ENCODE data around the gene F2R. TPM values are rescaled to one million over a fixed set of nuclear protein-coding genes. Genes with fewer than 3 reads are reported as not detected.
"Not testable (repeated sequence)": the region's sequence is repeated elsewhere in the genome, so short reads cannot be mapped to it uniquely, and the experiment has no call there.

Gene F2R
- total RNA-seq, 1 donor from 2014 or later: 4.0 TPM

DNA sequence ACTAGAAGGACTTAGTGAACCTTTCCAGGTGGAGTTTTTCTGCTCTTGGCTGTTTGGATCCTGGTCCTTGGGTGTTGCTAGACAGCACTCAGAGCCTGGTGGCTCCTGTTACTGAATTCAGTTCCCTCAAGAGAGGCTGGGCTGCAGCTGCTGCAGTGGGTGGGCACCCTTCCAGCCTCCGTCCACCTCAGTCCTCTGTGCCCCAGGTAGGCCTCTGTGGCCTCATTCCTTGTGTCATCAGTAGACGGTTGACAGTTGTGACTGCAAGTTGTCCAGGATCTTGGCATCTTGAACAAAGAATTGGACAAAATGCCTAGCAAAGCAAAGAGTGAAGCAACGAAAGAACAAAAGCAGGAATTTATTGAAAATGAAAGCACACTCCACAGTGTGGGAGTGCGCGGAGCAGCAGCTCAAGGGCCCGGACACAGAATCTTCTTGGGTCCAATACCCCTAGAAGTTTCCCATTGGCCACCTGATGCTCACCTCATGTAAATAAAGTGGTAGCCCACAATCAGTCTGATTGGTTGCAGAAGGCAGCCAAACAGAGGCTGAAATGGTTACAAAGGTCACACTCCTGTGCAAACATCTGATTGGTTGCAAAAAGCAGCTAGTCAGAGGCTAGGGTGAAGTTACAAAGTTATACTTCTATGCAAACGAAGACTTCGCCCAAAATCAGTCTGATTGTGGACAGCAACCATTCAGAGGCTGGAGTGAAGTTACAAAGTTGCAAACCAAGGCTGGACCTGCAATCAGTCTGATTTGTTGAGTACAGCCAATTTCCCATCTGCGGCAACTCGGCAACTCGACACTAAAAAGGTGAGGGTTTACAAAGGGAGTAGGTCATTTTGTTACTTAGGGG lies 40.1 kb downstream of the F2R start:
- Mint-ChIP-seq H3K9me3 (no peaks in the 10 kb centered on the region), H3K27ac (no peak overlapping the region), H3K36me3 (ENCODE audit: low read depth) (no peaks in the 10 kb centered on the region), H3K27me3 (ENCODE audit: insufficient read depth) (peaks cover 8% of the 10 kb centered on the region), H3K4me3 (no peak overlapping the region), H3K4me1 (ENCODE audit: low read depth) (no peaks in the 10 kb centered on the region)
- intact Hi-C loops (cut with micrococcal nuclease): no loop called here
- DNase-seq (ENCODE audit: low spot score): no peak

DNA sequence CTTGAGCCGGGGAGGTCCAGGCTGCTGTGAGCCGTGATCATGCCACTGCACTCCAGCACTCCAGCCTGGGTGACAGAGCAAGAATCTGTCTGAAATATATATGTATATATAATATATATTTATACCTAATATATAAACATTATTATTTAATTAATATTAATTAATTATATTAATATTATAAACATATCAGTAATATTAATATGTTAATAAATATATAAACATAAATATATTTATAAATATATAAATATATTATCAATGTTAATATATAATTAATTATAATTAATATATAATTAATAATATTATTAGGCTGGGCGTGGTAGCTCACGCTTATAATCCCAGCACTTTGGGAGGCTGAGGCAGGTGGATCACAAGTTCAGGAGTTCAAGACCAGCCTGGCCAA lies 41.1 kb downstream of the F2R start:
- H3K4me1 Mint-ChIP-seq (ENCODE audit: low read depth): no peaks in the 10 kb centered on the region
- no peaks in the 10 kb centered on the region for H3K36me3 Mint-ChIP-seq (ENCODE audit: low read depth)
- no peak for DNase-seq (ENCODE audit: low spot score)
- H3K9me3 Mint-ChIP-seq: no peaks in the 10 kb centered on the region
- no peak overlapping the region for H3K4me3 Mint-ChIP-seq
- peaks cover 4% of the 10 kb centered on the region for H3K27me3 Mint-ChIP-seq (ENCODE audit: insufficient read depth)
- intact Hi-C loops (cut with micrococcal nuclease): no loop called here
- H3K27ac Mint-ChIP-seq: no peak overlapping the region

DNA sequence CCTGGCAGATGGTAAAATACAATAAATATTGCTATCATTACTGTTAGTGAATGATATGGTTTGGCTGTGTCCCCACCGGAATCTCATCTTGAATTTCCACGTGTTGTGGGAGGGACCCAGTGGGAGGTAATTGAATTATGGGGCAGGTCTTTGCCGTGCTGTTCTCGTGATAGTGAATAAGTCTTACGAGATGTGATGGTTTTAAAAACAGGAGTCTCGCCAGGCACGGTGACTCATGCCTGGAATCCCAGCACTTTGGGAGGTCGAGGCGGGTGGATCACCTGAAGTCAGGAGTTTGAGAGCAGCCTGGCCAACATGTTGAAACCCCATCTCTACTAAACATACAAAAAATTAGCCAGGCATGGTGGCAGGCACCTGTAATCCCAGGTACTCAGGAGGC lies 45.2 kb downstream of the F2R start:
- H3K36me3 Mint-ChIP-seq (ENCODE audit: low read depth); intact Hi-C loops (cut with micrococcal nuclease); DNase-seq (ENCODE audit: low spot score); H3K4me1 Mint-ChIP-seq (ENCODE audit: low read depth); H3K27me3 Mint-ChIP-seq (ENCODE audit: insufficient read depth); H3K4me3 Mint-ChIP-seq; H3K27ac Mint-ChIP-seq: not testable (repeated sequence)
- peaks cover 18% of the 10 kb centered on the region for H3K9me3 Mint-ChIP-seq

DNA sequence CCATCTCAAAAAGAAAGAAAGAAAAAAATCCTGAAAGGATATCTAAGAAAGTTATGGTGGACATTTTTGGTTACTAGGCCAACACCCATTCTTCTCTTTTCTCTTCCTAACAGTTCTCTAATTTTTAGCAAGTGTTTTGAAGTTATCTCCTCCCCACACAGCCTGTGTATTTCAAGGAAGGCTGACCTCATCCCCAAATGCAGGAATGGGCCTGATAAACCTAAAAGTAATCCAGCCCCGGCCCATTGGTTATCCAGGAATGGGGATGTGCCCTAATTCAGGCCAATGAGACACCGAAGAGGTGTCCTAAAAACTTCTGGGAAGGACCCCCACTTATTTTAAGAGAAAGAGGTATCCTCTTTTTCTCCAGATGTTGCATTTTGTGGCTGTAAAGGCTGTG lies 46.6 kb downstream of the F2R start:
- intact Hi-C loops (cut with micrococcal nuclease): no loop called here
- no peak for DNase-seq (ENCODE audit: low spot score)
- Mint-ChIP-seq H3K4me1 (ENCODE audit: low read depth) (peaks cover 10% of the 10 kb centered on the region), H3K36me3 (ENCODE audit: low read depth) (peaks cover 1% of the 10 kb centered on the region), H3K27me3 (ENCODE audit: insufficient read depth) (no peaks in the 10 kb centered on the region), H3K4me3 (no peak overlapping the region), H3K9me3 (peaks cover 18% of the 10 kb centered on the region), H3K27ac (no peak overlapping the region)

DNA sequence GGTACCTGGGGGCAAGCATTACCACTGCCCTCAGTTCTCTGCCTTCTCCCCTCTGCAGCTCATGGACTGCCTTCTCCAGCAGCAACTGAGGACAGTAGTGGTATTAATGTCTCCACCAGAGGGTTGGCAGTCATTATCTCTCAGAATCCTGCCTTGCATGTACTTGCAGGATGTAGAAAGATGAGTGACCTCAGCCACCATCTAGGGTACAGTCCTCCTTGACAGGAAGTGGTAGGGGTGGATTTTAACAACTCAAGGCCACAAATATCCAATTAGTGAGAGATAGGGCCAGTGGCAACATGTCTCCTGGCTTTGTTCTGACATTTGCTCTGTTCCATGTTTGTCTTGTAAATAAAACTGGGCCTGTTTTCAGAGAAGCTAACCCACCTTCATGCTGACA lies 47.2 kb downstream of the F2R start:
- Mint-ChIP-seq H3K27me3 (ENCODE audit: insufficient read depth) (no peaks in the 10 kb centered on the region), H3K36me3 (ENCODE audit: low read depth) (peaks cover 1% of the 10 kb centered on the region), H3K27ac (no peak overlapping the region), H3K9me3 (peaks cover 18% of the 10 kb centered on the region), H3K4me3 (no peak overlapping the region), H3K4me1 (ENCODE audit: low read depth) (peaks cover 10% of the 10 kb centered on the region)
- intact Hi-C loops (cut with micrococcal nuclease): no loop called here
- no peak for DNase-seq (ENCODE audit: low spot score)

DNA sequence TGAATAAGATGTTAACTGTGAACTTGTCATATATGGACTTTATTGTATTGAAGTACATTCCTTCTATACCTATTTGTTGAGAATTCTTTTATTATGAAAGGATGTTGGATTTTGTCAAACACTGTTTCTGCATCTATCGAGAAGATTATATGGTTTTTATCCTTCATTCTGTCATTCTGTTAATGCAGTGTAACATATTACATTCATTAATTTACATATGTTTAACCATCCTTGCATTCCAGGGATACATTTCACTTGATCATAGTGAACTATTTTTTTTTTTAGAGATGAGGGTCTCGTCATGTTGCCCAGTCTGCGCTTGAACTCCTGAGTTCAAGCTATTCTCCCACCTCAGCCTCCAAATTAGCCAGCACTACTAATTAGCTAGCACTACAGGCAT lies 48.4 kb downstream of the F2R start:
- peaks cover 10% of the 10 kb centered on the region for H3K4me1 Mint-ChIP-seq (ENCODE audit: low read depth)

DNA sequence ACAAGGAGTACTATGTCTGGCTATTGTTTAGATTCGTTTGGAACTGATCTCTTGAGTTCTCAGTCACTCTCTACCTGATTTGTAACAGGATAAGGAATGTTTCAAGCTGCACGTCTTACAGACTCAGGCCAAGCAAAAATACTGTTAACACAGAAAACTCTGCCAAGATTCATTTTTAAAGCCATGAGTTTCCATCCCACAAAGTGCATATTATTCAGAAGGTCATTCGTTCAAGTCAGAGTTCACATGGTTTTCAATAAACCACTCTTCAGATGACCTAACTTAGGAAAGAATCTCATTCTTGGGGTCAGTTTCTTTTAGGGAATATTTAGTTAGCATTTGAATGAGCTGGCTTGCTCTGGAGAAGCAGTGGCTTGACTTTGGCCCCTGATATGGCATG lies 49.3 kb downstream of the F2R start:
- Mint-ChIP-seq H3K4me1 (ENCODE audit: low read depth) (peaks cover 10% of the 10 kb centered on the region), H3K36me3 (ENCODE audit: low read depth) (peaks cover 1% of the 10 kb centered on the region), H3K27ac (no peak overlapping the region), H3K4me3 (no peak overlapping the region), H3K27me3 (ENCODE audit: insufficient read depth) (no peaks in the 10 kb centered on the region), H3K9me3 (peaks cover 18% of the 10 kb centered on the region)
- intact Hi-C loops (cut with micrococcal nuclease): no loop called here
- no peak for DNase-seq (ENCODE audit: low spot score)

More for the DNA sequence above, 48.4 kb downstream of the F2R start:
- no peak overlapping the region for H3K27ac Mint-ChIP-seq
- peaks cover 1% of the 10 kb centered on the region for H3K36me3 Mint-ChIP-seq (ENCODE audit: low read depth)
- DNase-seq (ENCODE audit: low spot score): no peak
- H3K4me3 Mint-ChIP-seq: no peak overlapping the region
- intact Hi-C loops (cut with micrococcal nuclease): no loop called here
- H3K27me3 Mint-ChIP-seq (ENCODE audit: insufficient read depth): no peaks in the 10 kb centered on the region
- peaks cover 18% of the 10 kb centered on the region for H3K9me3 Mint-ChIP-seq

DNA sequence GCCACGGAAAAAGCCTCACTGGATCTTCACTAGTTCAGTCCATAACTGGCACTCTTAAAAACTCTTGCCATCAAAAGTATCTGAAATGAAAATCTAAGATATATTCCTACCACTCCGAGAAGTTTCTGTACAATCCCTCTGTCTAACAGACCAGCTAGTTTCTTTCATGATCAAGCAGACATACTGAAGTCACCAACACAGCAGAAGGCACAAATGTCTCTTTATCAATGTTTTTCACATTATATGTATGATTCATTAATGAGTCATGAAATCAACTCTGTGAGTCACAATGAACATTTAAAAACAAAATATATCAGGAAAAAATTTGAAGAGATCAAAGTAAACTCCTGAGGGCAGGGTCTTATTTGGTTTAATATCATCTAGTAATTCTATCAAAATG lies 50.8 kb downstream of the F2R start:
- H3K9me3 Mint-ChIP-seq: peaks cover 18% of the 10 kb centered on the region
- H3K4me3 Mint-ChIP-seq: no peak overlapping the region
- no peak overlapping the region for H3K27ac Mint-ChIP-seq
- intact Hi-C loops (cut with micrococcal nuclease): no loop called here
- peaks cover 1% of the 10 kb centered on the region for H3K36me3 Mint-ChIP-seq (ENCODE audit: low read depth)
- no peaks in the 10 kb centered on the region for H3K27me3 Mint-ChIP-seq (ENCODE audit: insufficient read depth)
- peaks cover 10% of the 10 kb centered on the region for H3K4me1 Mint-ChIP-seq (ENCODE audit: low read depth)
- DNase-seq (ENCODE audit: low spot score): no peak

DNA sequence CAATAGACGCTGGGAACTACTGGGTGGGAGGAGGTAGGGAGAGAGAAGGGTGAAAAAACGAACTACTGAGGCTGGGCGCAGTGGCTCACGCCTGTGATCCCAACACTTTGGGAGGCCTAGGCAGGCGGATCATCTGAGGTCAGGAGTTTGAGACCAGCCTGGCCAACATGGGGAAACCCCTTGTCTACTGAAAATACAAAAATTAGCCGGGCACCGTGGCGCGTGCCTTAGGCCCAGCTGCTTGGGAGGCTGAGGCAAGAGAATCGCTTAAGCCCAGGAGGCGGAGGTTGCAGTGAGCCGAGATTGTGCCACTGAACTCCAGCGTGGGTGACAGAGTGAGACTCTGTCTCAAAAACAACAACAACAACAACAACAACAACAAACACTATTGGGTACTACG lies 55.1 kb downstream of the F2R start:
- H3K27me3 Mint-ChIP-seq (ENCODE audit: insufficient read depth); H3K4me1 Mint-ChIP-seq (ENCODE audit: low read depth); H3K9me3 Mint-ChIP-seq; H3K4me3 Mint-ChIP-seq; H3K36me3 Mint-ChIP-seq (ENCODE audit: low read depth); H3K27ac Mint-ChIP-seq; intact Hi-C loops (cut with micrococcal nuclease); DNase-seq (ENCODE audit: low spot score): not testable (repeated sequence)

DNA sequence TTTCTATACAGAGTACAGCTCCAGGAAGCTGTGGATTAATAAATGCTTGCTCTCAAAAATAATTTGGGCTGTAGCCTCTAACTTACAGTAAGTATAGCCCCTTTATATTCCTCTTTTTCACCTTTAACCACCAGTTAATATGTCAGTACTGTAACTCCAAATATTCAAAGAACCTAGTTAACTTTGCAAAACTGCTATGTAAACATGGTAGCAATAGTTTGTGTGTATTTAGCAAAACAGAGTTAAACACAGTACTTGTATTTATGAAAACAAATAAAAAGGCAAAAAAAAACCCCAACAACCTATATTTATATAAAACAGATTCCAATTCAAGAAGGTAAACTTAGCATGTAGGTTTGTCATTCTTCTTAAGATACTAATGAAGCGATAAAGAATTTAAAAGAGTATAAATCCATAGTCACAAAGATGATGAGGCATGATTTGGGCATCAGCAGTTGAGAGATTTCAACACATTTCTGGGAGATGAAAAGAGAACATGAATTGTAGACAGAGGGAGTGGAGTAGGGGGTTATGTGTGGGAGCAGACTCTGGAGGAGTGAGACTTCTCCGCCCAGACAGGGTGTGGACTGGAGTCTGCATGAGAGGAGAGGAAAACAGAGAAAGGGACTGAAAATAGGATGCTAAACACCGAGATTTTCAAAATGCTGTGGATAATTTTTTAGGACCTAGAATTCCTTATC lies 55.9 kb downstream of the F2R start:
- H3K27ac Mint-ChIP-seq: no peak overlapping the region
- intact Hi-C loops (cut with micrococcal nuclease): no loop called here
- no peak for DNase-seq (ENCODE audit: low spot score)

DNA sequence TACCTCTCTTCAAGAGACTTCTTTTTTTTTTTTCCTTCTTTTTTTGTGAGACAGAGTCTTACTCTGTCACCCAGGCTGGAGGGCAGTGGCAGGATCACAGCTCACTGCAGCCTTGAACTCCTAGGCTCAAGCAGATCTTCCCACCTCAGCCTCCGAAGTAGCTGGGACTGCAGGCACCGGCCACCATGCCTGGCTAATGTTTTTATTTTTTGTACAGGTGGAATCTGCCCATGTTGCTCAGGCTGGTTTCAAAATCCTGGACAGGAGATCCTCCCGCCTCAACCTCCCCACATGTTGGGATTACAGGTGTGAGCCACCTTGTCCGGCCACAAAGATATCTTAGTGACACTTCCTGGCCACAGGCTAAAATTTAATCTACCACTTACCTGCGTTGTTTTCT lies 60.0 kb downstream of the F2R start:
- H3K36me3 Mint-ChIP-seq (ENCODE audit: low read depth): no peaks in the 10 kb centered on the region
- peaks cover 5% of the 10 kb centered on the region for H3K4me1 Mint-ChIP-seq (ENCODE audit: low read depth)
- no peak for DNase-seq (ENCODE audit: low spot score)
- intact Hi-C loops (cut with micrococcal nuclease): loop anchor here (2.0 kb wide), 1 partner anchor 371 kb away; no protein-coding TSS in a partner anchor
- no peaks in the 10 kb centered on the region for H3K9me3 Mint-ChIP-seq
- no peaks in the 10 kb centered on the region for H3K27me3 Mint-ChIP-seq (ENCODE audit: insufficient read depth)
- no peak overlapping the region for H3K27ac Mint-ChIP-seq
- no peak overlapping the region for H3K4me3 Mint-ChIP-seq

More for the DNA sequence above, 55.9 kb downstream of the F2R start:
- Mint-ChIP-seq H3K36me3 (ENCODE audit: low read depth) (no peaks in the 10 kb centered on the region), H3K27me3 (ENCODE audit: insufficient read depth) (no peaks in the 10 kb centered on the region), H3K4me3 (no peak overlapping the region), H3K4me1 (ENCODE audit: low read depth) (no peaks in the 10 kb centered on the region), H3K9me3 (no peaks in the 10 kb centered on the region)

DNA sequence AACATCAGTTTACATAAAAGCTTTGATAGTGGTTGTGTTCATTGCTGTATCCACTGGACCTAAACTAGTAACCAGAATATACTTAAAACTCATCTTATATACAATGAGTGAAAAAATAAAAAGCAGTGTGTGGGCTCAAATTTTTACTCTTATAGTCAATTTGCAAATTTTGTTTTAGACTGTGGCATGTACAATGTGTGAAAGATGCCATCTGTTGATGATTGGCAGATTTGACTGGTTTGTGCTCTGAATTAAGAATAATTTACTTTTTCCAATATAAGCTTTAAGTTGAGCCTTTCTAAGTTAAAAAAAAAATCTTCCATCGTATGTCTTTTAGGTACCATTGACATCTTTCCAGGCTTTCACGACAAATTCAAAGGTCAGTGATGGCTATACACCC lies 60.5 kb downstream of the F2R start:
- H3K27me3 Mint-ChIP-seq (ENCODE audit: insufficient read depth): peaks cover 2% of the 10 kb centered on the region
- intact Hi-C loops (cut with micrococcal nuclease): no loop called here

DNA sequence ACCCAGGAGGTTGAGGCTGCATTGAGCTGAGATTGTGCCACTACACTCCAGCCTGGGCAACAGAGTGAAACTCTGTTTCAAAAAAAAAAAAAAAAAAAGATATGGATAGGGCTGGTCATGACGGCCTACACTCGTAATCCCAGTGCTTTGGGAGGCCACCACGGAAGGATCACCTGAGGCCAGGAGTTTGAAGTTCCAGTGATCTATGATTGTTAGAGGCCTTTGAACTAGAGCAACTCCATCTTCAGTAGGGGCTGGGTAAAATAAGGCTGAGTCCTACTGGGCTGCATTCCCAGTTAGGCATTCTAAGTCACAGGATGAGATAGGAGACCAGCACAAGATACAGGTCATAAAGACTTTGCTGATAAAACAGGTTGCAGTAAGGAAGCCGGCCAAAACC lies 64.7 kb downstream of the F2R start:
- H3K4me1 Mint-ChIP-seq (ENCODE audit: low read depth): not testable (repeated sequence)

More for the DNA sequence above, 60.5 kb downstream of the F2R start:
- Mint-ChIP-seq H3K4me1 (ENCODE audit: low read depth) (peaks cover 5% of the 10 kb centered on the region), H3K9me3 (no peaks in the 10 kb centered on the region), H3K4me3 (no peak overlapping the region), H3K36me3 (ENCODE audit: low read depth) (no peaks in the 10 kb centered on the region), H3K27ac (no peak overlapping the region)
- DNase-seq (ENCODE audit: low spot score): no peak

More for the DNA sequence above, 64.7 kb downstream of the F2R start:
- DNase-seq (ENCODE audit: low spot score); H3K27ac Mint-ChIP-seq; H3K36me3 Mint-ChIP-seq (ENCODE audit: low read depth); H3K4me3 Mint-ChIP-seq; H3K27me3 Mint-ChIP-seq (ENCODE audit: insufficient read depth); intact Hi-C loops (cut with micrococcal nuclease); H3K9me3 Mint-ChIP-seq: not testable (repeated sequence)
